C4-2B (cell line): ENCODE results near the gene C11orf58.

Source experiments
- H3K27ac ChIP-seq: fragments of 450-650 bp; 2 replicates; pipeline ENCODE4 v1.5.1; 2017
- CTCF ChIP-seq: fragments of 450-650 bp; conservative IDR thresholded peaks from 2 replicates; pipeline ENCODE4 v1.5.1; 2017; ENCODE audit warnings: mild to moderate bottlenecking
- ZFX ChIP-seq: fragments of 450-650 bp; IDR thresholded peaks from 2 replicates; pipeline ENCODE4 v1.6.1; 2017

C11orf58 gene

DNA sequence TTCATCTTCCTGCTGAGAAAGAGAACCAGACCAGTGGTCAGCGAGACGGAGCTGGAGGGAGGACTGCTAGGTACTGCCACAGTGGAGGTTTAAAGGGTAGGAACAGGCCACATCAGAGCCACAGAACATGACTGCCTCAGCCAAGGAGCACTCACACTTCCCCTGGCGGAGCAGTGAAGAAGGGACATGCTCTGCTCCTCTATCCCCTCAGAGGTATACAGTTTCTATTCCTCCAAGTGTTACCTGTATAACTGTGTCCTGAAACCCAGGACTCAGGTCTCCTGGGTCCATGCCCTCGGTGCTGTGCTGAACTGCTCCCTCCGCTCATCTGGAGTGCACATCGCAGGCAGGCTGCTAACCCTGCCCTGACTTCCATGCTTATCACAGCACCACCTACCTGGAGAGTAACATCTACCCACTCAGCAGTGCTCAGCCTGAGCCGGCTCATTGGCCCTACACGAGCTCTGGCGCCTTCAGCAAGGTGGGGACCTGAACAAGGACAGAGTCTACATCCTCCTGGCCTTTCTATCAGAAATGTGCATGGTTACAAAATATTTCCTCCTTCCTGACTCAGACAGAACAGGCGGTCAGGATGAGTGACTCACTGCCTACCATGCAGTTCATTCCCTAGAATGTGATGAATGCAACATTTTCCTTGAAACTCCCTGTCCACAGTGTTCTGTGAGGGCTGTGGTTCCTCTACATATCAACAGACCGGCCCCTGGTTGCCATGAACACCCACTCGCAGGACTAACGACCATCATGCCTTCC lies 52.9 kb downstream of the C11orf58 start:
- TF ChIP-seq CTCF = no peak
- TF ChIP-seq ZFX = no peak
- H3K27ac ChIP-seq = no peak overlapping the region

- no peak overlapping the region for H3K27ac ChIP-seq
- TF ChIP-seq ZFX = no peak
- TF ChIP-seq CTCF = no peak
These were observed 54.0 kb downstream of the C11orf58 start for GRCh38 chr11:16792426-16792825.

GRCh38 chr11:16793009-16793408 lies 54.6 kb downstream of the C11orf58 start:
- no peak overlapping the region for H3K27ac ChIP-seq

GRCh38 chr11:16793511-16793910 lies 55.1 kb downstream of the C11orf58 start:
- TF ChIP-seq CTCF (no peak), ZFX (no peak)
- no peak overlapping the region for H3K27ac ChIP-seq

More at GRCh38 chr11:16793009-16793408, 54.6 kb downstream of the C11orf58 start:
- TF ChIP-seq ZFX = no peak
- no peak for TF ChIP-seq CTCF

- no peak for TF ChIP-seq CTCF
- TF ChIP-seq ZFX = no peak
- no peak overlapping the region for H3K27ac ChIP-seq
These were observed 55.8 kb downstream of the C11orf58 start for GRCh38 chr11:16794047-16794818.

DNA sequence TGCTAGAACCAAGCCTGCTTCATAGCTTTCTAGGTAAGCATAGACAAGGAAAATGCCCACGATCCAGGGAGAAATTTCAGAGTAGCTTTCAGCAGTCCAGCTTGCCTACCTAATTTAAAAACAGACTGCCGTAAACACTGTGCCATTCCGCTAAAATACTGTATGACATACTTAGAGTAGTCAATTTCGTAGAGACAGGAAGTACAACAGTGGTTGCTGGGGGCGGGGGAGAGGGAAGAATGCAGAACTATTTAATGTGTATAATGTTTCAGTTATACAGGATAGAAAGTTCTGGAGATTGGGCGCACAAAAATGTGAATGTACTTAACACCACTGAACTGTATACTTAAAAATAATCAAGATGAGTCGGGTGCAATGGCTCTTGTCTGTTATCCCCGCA lies 56.7 kb downstream of the C11orf58 start:
- H3K27ac ChIP-seq = no peak overlapping the region
- TF ChIP-seq ZFX (no peak), CTCF (no peak)

DNA sequence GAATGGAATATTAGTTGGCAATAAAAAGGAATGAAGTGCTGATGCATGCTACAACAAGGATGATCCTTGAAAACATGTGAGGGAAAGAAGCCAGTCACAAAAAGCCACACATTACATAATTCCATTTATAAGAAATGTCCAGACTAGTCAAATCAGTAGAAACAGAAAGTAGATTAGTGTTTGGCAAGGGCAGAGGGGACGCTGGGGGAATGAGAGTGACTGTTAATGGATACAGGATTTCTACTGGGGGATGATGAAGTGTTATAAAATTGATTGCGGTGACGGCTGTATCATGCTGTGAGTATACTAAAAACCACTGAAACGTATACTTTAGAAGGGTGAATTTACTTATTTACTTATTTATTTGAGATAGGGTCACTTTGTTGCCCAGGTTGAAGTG lies 57.9 kb downstream of the C11orf58 start:
- no peak overlapping the region for H3K27ac ChIP-seq
- TF ChIP-seq CTCF (no peak), ZFX (no peak)
